C4-2B (cell line): ENCODE measurements around the gene SEC24D.

Source experiments
- CTCF ChIP-seq: fragments of 450-650 bp; conservative IDR thresholded peaks from 2 replicates; pipeline ENCODE4 v1.5.1; 2017; ENCODE audit warnings: mild to moderate bottlenecking
- ZFX ChIP-seq: fragments of 450-650 bp; IDR thresholded peaks from 2 replicates; pipeline ENCODE4 v1.6.1; 2017

- TF ChIP-seq ZFX (no peak), CTCF (no peak)
Measured at GRCh38 chr4:118734491-118735205, 101.3 kb downstream of the SEC24D start.
